Stimulated activated CD4-positive, alpha-beta T cell treated with anti-CD3 and anti-CD28 coated beads, Interleukin-1b, Interleukin-23, amount 100 ng/mL, for 4 hours (primary cell): ENCODE data around the gene OST4.

Source experiments
- DNase-seq, 2 donors: peaks; one replicate each; pipeline ENCODE4 v3.0.0-alpha.2; 2020; ENCODE audit warnings: low read depth in 2 of 2

OST4 gene

DNA sequence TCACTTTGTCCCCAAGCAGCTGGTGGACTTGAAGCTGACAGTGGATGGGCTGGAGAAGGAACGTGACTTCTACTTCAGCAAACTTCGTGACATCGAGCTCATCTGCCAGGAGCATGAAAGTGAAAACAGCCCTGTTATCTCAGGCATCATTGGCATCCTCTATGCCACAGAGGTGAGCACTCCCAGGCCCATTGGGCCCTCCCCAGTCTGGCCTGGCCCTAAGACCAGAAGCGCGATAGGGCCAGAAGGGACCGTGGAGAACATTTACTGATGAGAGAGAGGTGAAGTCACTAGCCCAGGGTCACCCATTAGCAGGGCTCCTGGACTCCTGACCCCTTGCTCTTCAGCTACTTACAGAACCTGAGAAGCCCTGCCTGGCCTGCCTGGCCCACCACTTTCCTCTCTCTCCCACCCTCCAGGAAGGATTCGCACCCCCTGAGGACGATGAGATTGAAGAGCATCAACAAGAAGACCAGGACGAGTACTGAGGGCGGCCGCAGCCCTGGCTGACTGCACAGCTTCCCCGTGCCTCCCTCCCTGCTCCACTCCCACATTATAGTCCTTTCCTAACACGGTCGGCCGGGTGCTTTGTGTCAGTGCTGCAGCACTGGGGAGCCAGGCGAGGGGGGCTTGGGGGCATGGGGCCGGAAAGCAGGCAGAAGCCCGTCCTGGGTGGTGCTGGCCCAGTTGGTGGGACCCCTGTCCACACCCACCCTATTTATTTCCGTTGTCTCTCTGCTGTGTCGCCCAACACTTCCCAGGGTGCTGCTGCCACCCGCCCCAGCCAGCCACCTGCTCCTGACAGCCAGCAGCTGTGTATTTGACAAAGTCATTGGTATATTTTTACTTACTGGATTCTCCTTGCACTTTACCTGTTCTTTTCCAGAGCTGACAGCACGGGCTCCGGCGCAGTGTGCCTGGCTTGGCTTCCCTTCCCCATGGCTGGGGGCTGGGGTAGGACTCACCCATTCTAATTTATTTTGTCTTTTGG, 45.3 kb downstream of the OST4 start:
- DNase-seq = no peak

DNA sequence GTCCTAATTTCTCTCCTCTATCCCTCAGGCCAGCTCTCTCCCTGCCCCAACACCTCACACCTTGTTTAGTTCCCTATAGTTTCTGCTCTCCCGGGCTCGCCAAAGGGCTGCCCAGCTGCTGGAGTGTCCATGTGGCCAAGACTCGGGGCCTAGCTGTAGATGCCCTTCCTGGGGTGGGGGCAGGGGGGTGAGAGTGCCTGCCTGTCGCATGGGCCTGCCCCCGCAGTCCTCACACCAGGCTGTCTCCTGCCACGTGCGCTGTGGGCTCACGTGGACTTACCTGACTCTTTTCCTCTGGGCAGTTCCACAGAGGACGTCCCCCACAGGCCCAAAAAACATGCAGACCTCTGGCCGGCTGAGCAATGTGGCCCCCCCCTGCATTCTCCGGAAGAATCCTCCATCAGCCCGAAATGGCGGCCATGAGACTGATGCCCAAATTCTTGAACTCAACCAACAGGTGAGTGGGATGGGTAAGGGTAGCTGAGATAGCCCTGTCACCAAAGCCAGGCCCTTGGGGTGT, 46.1 kb downstream of the OST4 start:
- DNase-seq = no peak

GRCh38 chr2:27024812-27025211, 46.6 kb downstream of the OST4 start:
- no peak for DNase-seq

DNA sequence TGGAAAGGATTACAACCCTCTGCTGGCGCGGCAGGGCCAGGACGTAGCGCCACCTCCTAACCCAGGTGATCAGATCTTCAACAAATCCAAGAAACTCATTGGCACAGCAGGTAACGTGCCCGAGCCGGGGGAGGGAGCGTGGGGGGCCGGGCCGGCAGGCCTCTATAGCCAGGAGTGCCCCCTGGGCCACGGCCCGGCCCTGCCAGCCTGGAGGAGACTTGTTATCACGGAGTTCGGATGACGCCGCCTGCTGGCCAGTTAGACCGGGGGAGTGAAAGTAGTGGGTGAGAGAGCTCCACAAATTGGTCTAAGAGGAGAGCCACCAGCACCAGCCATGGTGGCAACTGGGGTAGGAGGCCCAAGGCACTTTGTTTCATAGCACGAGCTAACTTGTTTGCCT, 47.3 kb downstream of the OST4 start:
- no peak for DNase-seq

DNA sequence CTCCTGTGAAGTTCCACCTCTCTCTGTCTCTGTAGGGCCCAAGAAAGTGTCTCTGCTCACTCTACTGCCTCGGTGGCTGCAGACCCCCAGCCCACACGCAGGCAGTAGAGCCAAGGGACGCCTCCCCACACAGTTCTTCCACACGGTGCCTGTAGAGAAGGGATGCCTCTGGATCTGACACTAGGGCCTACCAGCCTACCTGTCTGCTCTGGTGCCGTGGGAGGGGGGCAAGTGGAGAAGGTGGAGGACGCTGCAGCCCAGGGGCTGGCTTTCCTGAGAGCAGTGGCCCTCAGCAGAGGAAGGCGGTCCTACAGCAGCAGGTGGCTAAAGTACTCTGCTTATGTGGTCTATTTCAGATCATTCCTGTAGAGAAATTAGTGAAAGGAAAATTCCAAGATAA, 47.7 kb downstream of the OST4 start:
- no peak for DNase-seq

DNA sequence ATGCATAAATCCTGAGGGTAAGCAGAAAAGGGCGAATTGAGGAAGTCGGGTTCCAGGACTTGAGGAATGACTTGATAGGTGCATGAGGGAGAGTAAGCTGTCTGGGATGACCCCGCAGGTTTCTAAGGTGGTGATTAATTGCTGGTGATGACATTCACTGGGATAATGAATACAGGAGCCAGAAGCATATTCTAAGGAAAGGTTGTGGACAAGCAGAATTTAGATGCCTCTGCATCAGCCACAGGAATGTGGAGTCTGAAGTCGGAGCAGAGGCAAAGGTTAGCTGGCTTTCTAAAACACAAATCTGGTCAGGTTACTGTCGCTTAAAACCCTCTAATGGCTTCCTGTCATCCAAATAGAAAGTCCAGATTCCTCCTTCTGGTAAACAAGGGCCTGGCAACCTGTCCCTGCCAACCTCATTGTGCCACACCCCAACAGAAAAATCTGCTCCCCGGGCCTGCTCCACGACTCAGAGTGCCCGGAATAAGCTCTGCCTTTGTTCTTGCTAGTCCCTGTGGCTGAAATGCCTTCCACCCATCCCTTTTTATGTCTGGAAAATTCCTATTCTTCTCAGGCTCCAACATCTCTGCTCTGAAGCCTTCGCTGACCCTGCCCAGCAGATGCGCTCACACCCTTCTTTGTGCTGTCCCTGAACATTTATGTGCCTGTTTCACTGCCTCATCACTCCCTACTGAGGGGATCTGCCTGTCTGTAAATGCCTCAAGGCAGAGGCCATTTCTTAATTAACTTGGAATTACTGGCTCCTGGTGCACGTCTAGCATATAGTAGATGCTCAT, 50.0 kb downstream of the OST4 start:
- DNase-seq = no peak
